ENCODE results near the gene OXCT2.

GRCh38 chr1:39782103-39782502, 11.0 kb upstream of the OXCT2 start:
- no peak for TF ChIP-seq POLR2A (IDR thresholded peaks at IDR 0.05)
- TF ChIP-seq CTCF (IDR thresholded peaks at IDR 0.05), result no peak
